Body of pancreas (tissue), 4 donors: ENCODE results near the gene STPG3.

ENCODE experiments used
- POLR2A ChIP-seq, 3 donors: fragments of 450-650 bp; IDR thresholded peaks; one replicate each; pipeline ENCODE4 v1.6.1; 2016; ENCODE audit warnings: antibody characterized with exemption in 3 of 3, mild to moderate bottlenecking in 2 of 3
- TF ChIP-seq, protein P1 (sequence below), 7 experiments: fragments of 450-650 bp in 4 of 7; fragments of 200-600 bp in 3 of 7; sonication (generic) in 3 of 7; IDR thresholded peaks; one replicate each; pipeline ENCODE4 v1.5.1; 2016 to 2019; ENCODE audit warnings: antibody characterized with exemption in 7 of 7

DNA sequence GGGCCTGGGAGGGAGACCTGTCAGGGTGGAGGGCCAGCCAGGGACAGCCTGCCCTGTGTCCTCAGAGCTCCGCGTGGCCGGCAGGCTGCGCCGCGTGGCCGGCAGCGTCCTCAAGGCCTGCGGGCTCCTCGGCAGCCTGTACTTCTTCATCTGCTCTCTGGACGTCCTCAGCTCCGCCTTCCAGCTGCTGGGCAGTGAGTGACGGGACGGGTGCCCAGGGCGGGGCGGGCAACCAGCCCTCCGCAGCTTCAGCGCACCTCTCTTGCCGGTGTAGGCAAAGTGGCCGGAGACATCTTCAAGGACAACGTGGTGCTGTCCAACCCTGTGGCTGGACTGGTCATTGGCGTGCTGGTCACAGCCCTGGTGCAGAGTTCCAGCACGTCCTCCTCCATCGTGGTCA, 18.6 kb upstream of the STPG3 start:
- TF ChIP-seq, protein P1, sequence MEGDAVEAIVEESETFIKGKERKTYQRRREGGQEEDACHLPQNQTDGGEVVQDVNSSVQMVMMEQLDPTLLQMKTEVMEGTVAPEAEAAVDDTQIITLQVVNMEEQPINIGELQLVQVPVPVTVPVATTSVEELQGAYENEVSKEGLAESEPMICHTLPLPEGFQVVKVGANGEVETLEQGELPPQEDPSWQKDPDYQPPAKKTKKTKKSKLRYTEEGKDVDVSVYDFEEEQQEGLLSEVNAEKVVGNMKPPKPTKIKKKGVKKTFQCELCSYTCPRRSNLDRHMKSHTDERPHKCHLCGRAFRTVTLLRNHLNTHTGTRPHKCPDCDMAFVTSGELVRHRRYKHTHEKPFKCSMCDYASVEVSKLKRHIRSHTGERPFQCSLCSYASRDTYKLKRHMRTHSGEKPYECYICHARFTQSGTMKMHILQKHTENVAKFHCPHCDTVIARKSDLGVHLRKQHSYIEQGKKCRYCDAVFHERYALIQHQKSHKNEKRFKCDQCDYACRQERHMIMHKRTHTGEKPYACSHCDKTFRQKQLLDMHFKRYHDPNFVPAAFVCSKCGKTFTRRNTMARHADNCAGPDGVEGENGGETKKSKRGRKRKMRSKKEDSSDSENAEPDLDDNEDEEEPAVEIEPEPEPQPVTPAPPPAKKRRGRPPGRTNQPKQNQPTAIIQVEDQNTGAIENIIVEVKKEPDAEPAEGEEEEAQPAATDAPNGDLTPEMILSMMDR (IDR thresholded peaks at IDR 0.05), result no peak
- no peak for TF ChIP-seq POLR2A (IDR thresholded peaks at IDR 0.05)
